AG04449 (cell line): ENCODE results near the gene NPTX1.
A peak's percentile ranks its signal among the peaks of the same experiment; 100 is the strongest.

ENCODE experiments used
- CTCF ChIA-PET: fragments of 350-600 bp; formaldehyde crosslinking; extraction: SDS; loops from one replicate; lab custom pipeline; 2021; ENCODE audit warnings: antibody characterized with exemption; lab: Yijun Ruan, JAX
- POLR2A ChIA-PET: fragments of 400-600, 350-600 bp; formaldehyde crosslinking; extraction: SDS; loops from one replicate; lab custom pipeline; 2020; ENCODE audit warnings: antibody characterized with exemption, inconsistent platforms; lab: Yijun Ruan, JAX
- DNase-seq: peaks from one replicate; pipeline ENCODE4 v3.0.0-alpha.2; 2010; ENCODE audit warnings: low read depth, low spot score
- H3K4me3 ChIP-seq: 2 replicates; pipeline ENCODE4 v1.5.1; 2011; ENCODE audit warnings: low read depth, mild to moderate bottlenecking, control low read depth, low read length
- TF ChIP-seq, protein P1 (sequence below): IDR thresholded peaks from one replicate; pipeline ENCODE4 v1.5.1; 2011; ENCODE audit warnings: mild to moderate bottlenecking, moderate library complexity, low read length, control low read depth, inconsistent platforms; ENCODE audit not compliant: insufficient read depth; ENCODE audit errors: missing control alignments

The NPTX1 gene

DNA sequence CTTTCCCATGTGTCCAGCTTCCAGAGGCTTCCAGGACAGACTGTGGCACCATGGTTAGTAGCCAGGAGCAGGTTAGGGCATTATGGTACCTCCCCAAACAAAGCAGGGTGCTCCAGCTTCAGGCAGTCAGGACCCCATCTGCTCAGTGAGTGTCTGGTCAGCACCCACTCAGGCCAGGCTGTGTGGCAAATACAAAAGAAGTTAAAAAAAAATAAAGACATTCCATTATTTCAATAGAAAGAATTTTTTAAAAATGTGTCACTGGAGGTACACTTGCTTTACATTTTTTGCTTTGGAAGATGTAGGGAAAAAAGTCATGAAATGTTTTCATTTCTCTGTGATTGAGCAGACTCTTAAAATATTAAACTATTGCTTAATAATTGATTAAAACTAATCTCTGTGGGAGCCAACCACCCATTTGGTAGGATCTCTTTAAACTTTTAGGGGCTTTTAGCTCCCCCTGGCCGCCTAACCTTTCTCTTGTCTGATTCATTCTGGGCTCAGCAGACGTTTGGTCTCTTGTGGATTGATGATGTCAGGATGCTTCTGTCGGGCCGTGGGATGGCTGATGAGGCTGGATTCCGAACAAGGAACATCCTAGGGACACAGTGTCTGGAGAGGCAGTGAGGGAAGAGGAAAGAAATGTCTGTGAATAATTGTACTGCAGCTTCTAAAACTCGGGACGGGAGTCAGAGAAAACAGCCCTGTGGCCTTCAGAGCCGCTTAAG lies 28.4 kb upstream of the NPTX1 start:
- no peak overlapping the region for H3K4me3 ChIP-seq
- ChIA-PET CTCF (interaction anchor here (1.1 to 2.0 kb wide), 3 partner anchors 8 to 28 kb away, joined by 3 to 7 read pairs (median 3); partner anchors contain the start of gene NPTX1), POLR2A (interaction anchor here (0.9 kb wide), 1 partner anchor 21 kb away, joined by 3 read pairs; no protein-coding TSS in a partner anchor)
- DNase-seq, result peak; percentile 61
- TF ChIP-seq, protein P1, sequence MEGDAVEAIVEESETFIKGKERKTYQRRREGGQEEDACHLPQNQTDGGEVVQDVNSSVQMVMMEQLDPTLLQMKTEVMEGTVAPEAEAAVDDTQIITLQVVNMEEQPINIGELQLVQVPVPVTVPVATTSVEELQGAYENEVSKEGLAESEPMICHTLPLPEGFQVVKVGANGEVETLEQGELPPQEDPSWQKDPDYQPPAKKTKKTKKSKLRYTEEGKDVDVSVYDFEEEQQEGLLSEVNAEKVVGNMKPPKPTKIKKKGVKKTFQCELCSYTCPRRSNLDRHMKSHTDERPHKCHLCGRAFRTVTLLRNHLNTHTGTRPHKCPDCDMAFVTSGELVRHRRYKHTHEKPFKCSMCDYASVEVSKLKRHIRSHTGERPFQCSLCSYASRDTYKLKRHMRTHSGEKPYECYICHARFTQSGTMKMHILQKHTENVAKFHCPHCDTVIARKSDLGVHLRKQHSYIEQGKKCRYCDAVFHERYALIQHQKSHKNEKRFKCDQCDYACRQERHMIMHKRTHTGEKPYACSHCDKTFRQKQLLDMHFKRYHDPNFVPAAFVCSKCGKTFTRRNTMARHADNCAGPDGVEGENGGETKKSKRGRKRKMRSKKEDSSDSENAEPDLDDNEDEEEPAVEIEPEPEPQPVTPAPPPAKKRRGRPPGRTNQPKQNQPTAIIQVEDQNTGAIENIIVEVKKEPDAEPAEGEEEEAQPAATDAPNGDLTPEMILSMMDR, result no peak

DNA sequence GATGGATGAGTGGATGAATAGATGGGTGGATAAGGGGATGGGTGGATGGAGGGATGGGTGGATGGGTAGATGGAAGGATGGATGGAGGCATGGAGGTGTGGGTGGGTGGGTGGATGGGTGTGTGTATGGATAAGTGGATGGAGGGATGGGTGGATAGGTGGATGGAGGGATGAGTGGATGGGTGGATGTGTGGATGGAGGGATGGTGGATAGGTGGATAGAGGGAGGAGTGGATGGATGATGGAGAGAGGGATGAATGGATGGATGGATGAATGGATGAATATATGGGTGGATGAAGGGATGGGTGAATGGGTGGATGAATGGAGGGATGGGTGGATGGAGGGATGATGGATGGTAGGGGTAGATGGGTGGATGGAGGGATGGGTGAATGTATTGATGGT lies 27.5 kb upstream of the NPTX1 start:
- H3K4me3 ChIP-seq, result no peak overlapping the region
- CTCF ChIA-PET, result interaction anchor here (1.1 to 2.0 kb wide), 2 partner anchors 7 to 27 kb away, joined by 3 to 7 read pairs; partner anchors contain the start of gene NPTX1
- POLR2A ChIA-PET, result no interaction called here

DNA sequence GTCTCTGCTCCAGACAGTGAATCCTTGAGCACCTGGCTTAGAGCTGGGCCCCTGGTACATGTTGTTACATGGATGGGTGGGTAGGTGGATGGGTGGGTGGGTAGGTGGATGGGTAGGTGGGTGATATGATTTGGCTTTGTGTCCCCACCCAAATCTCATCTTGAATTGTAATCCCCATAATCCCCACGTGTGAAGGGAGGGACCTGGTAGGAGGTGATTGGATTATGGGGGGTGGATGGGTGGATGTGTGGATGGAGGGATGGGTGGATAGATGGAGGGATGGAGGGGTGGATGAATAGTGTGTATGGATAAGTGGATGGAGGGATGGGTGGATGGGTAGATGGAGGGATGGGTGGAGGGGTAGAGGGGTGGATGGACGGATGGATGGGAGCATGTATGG lies 26.6 kb upstream of the NPTX1 start:
- POLR2A ChIA-PET, result no interaction called here
- no peak for DNase-seq
- TF ChIP-seq, protein P1, result no peak
- H3K4me3 ChIP-seq, result no peak overlapping the region
- CTCF ChIA-PET, result no interaction called here

More for the DNA sequence above, 27.5 kb upstream of the NPTX1 start:
- DNase-seq, result no peak
- TF ChIP-seq, protein P1, result no peak

DNA sequence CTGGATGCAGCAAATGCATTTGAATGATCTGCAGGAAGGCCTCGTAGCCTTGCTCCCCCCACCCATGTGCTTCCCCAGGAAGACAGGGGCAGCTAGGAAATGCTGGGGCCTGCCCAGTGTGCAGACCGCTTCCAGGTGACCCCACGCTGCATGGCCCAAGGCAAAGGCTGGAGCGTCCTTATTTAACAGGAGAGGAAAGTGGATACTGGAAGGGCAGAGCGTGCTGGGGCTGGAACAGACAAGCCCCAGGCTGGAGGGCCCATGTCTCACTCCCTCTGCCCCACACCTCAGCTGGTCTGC lies 26.1 kb upstream of the NPTX1 start:
- no peak for DNase-seq
- ChIA-PET POLR2A (no interaction called here), CTCF (no interaction called here)
- TF ChIP-seq, protein P1, result no peak
- H3K4me3 ChIP-seq, result no peak overlapping the region

DNA sequence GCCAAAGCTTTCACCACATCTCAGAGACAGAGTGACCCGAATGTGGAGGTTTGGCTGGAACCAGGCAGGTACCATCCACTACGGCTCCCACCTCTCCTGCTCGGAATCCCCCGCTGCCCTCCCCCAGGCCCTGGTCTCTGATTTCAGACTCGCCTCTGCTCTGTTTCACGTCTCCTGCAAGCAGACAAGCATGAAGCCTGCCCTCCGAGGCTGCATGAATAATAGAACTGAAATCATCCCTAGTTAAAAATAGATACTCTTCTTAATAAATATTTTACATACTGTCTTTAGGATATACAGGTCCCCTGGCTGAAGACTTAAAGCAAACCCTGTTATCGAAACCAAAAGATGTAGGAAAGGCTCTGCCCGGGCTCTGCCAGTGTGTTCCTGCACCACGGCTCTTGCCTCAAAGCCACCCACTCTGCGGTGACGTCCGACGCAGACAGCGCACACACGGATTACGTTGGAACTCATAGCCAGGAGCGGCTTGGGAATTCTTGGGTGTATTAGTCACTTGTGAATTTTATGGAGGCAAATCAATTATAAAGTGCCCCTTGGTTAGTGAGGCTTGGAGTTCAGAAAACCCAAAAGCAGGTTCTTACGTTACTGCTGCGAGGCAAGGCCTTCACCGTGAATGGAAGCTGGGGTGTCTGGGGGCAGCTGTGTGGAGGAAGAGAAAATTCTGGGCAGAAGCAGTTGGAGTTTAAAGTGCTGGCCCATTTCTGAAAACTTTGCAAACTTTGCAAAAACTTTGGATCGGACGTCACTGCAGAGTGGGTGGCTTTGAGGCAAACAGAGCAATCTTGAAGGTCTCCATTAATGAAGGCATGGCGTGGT lies 25.6 kb upstream of the NPTX1 start:
- no peak for DNase-seq
- TF ChIP-seq, protein P1, result no peak
- no peak overlapping the region for H3K4me3 ChIP-seq
- POLR2A ChIA-PET, result interaction anchor here (0.7 kb wide), 1 partner anchor 47 kb away, joined by 3 read pairs; no protein-coding TSS in a partner anchor
- CTCF ChIA-PET, result no interaction called here
